Endometrial microvascular endothelial cells (primary cell): Measurements from ENCODE around the gene PTGER2. TPM values are rescaled to one million over a fixed set of nuclear protein-coding genes. Genes with fewer than 3 reads are reported as not detected.

Experiments used
- in situ Hi-C: cut with HindIII; loops from 2 replicates; pipeline ENCODE4 v1.10.0; 2017; ENCODE audit warnings: low sequenced_read_pairs, low pct_unique_long_range_greater_than_20kb; ENCODE audit errors: inconsistent ontology term
- total RNA-seq: library from RNA; depleted of rRNA; stranded (reverse); fragments of >200 nt; gene quantifications from one replicate; pipeline ENCODE4 v1.2.3, GENCODE V29; 2015; ENCODE audit errors: inconsistent ontology term

The PTGER2 gene
- total RNA-seq, 1 donor from 2014 or later = 3.3 TPM

- in situ Hi-C loops = no loop called here
These were observed 15.7 kb downstream of the PTGER2 start for GRCh38 chr14:52329678-52330369.

DNA sequence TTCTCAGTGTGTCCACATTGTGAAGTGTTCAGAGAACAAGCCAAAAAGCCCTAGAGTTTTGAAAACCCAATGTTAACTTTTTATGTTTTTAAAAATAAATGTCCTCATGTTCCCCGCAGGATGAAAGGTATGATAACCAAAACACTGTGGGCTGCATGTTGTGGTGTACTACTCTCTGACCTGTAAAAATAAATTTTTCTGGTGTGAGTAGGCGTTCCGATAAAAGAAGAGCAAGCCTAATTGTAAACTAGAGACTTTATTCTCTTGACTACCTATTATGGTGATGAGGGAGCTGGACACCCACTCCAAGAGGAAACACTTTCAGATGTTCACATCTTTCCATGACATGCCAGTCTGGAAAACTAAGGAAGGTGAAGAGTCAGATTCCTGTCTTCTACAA lies 18.2 kb downstream of the PTGER2 start:
- in situ Hi-C loops = no loop called here

DNA sequence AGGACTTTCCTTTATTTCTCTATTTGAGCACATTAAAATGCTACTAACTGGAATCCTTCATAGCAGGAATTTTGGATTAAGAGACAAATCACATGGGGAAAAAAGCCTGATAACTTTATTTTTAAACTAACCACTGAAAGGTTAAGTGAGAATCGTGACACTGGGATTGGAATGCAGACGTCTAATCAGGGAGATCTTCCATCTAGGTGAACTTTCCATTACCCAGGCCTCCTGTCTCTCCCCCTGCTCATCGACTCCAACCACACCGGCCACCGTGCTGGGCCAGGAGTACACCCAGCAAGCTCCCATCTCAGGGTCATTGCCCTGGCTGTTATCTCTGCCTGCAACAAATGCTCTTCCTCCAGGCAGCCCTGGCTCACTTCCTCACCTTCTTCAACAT lies 19.0 kb downstream of the PTGER2 start:
- in situ Hi-C loops = no loop called here

- in situ Hi-C loops = no loop called here
These were observed 19.9 kb downstream of the PTGER2 start for GRCh38 chr14:52333823-52334657.

GRCh38 chr14:52336241-52336640 lies 22.1 kb downstream of the PTGER2 start:
- in situ Hi-C loops = no loop called here

DNA sequence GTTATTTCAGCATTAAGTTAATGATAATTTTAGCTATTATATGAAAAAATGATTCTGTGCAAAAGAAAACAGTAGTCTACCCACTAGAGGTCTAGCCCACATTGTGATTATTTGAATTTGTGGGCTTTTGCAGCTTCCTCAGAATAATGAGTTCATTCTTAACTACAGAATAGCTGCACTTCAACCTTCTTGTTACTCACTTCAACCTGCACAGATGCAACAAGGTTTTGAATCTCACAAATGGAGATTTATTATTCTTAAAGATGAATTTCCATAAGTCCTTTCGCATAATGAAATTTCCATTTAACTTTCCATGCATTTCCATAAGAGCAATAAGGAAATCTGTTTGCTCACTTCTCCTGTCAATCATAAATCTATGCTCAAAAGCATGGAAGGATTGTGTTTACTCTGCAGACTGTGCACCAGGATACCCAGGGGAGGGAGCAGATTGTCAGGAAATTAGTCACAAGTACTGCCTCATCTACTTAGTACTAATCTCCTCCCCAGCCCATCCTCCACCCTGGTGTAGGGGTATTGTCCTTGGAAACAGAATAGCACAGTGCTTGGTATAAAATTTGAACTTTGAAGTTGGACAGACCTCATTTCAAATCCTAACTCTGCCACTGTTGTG lies 24.1 kb downstream of the PTGER2 start:
- in situ Hi-C loops = no loop called here

- in situ Hi-C loops = no loop called here
These were observed 25.1 kb downstream of the PTGER2 start for GRCh38 chr14:52339262-52339661.

DNA sequence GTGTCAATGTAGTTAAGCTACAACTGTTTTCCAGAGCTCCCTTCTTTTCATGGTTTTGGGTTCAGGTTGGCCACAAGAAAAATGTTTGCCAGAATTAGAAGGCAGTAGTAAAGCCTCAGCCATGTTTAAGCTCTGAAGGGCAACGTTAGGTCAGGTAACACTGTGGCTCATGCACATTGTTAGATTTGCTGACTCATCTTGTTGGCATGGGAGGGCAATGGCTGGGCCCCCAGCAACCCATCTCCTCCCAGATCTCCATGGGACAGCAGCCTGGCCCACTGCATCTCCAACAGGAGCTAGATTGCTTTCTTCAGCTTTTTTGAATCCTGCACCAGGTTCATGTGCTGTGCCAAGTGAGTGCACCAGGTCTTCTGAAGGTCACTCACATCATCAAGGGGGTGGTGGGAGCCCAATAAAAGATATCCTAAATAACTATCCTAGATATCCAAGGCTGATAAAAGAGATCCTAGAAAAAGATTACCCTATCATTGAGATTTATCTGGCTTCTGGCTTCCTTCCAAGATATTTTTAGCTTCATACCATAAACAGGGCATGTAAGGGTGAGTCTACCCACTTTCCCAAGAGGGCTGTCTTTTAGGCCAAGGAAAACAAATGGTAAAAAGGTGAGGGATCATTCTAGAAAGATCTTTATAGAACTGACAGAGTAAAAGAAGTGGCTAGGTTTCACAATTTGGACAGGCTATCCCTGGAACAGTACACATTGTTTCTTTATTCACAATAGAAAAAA lies 28.9 kb downstream of the PTGER2 start:
- in situ Hi-C loops = no loop called here

DNA sequence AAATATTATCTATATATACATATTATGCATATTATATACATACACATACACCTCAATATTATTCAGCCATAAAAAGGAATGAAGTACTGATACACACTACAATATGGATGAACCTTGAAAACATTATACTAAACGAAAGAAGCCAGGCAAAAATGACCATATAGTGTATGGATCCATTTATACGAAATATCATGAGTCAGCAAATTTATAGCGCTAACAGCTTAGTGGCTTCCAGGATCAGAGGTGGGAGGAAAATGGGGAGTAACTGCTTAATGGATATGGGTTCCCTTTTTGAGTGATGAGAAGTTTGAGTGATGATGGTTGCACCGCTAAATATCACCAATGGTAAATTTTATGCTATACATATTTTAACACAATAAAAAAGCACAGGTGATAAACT lies 32.7 kb downstream of the PTGER2 start:
- in situ Hi-C loops = no loop called here

GRCh38 chr14:52348279-52348678 lies 34.2 kb downstream of the PTGER2 start:
- in situ Hi-C loops = no loop called here

GRCh38 chr14:52348776-52349175 lies 34.7 kb downstream of the PTGER2 start:
- in situ Hi-C loops = no loop called here

DNA sequence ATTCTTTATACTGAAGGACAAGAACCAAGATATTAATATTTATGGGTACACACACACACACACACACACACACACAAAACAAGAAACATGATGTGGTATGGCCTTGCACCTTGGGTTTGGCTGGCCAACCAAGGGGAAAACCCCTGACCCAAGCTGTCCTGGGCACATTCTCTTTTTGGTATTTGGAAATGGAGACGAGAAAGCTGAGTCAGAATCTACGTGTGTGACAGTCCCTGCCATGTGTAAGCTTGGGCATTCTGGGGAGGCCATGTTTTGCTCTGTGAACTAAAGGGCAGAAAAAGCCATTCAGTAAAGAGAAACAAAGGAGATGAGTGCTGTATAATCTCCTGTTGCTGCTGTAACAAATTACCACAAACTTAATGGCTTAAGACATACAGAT lies 35.6 kb downstream of the PTGER2 start:
- in situ Hi-C loops = no loop called here

DNA sequence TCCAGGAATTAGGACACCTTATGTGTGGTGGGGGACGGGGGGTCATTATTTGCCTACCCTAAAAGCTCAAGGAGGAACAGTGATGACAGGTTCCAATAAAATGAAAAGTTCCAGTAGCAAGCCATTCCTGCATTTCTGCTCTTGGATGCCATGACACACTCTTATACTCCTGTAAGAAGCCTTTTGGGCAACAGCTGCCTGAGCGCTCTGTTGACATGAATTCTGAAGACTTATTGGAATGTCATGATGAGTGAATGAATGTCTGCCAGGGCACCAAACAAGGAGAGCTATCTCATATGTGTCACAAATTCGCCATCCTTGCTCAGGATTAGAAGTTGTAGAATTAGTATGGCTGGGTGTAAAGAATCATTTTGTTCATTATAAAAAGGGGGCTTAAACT lies 36.3 kb downstream of the PTGER2 start:
- in situ Hi-C loops = no loop called here

GRCh38 chr14:52351233-52352060 lies 37.3 kb downstream of the PTGER2 start:
- in situ Hi-C loops = no loop called here

- in situ Hi-C loops = no loop called here
These were observed 38.0 kb downstream of the PTGER2 start for GRCh38 chr14:52352061-52352491.

DNA sequence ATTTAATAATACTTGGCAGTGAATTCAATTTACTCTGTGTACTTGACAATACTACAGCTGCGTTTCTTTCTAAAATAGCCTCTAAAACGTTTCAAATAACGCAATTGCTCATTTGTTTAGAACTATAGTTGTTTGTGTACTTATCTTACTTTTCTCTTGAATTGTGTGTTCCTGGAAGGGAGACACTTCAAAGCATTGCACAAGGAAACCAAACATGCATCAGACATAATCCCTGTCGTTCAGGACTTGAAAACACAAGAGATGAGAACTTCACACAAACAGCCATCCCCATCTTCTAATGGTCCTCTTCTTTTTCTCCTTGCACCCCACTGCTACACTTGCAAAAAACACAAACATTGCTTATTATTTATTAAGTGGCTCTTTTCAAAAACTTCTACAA lies 38.5 kb downstream of the PTGER2 start:
- in situ Hi-C loops = no loop called here

DNA sequence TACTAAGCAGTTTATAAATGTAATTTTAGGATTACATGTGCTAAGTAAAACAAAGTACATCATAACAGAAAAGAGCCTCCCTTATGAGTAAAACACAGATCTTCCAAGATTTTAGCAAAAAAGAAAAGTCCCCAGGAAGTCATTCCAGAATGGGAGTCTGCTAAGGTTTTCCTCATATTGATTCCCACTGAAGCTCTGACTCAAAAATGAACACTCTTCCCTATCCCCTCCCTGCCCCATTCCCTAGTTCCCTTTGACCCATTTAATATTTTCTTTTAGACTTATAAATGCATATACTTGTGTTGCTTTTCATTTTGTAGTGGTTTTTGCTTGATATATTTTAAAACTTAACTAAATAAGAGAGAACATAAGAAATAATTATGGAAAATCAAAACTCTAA lies 40.1 kb downstream of the PTGER2 start:
- in situ Hi-C loops = no loop called here

DNA sequence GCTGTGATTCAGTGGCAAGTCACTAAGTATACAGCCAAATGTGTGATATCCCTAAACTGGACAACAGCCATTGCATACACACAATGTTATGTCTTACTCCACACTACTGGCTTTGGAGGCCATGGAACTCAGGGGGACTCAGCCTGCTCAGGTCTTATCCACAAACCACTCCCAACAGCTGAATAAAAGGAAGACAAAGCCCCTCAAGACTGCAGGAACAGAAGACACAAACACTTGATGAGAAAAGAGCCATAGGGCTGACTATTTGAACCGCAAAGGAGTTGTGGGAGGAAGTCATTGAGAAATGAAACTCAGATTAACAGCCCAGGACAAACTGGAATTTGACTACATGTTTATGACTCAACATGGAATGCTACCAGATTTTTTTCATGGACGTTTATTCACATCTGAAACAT lies 40.9 kb downstream of the PTGER2 start:
- in situ Hi-C loops = no loop called here
